IPS-18a (cell line): ENCODE measurements around the gene FIBCD1.

ENCODE experiments used
- H3K27ac ChIP-seq: one replicate; pipeline ENCODE4 v1.5.1; 2013; ENCODE audit warnings: low read length
- H3K27me3 ChIP-seq: one replicate; pipeline ENCODE4 v1.6.1; 2013; ENCODE audit warnings: mild to moderate bottlenecking, low read length; ENCODE audit not compliant: control insufficient read depth, insufficient read depth
- H3K36me3 ChIP-seq: one replicate; pipeline ENCODE4 v1.6.1; 2013; ENCODE audit warnings: low read depth, low read length; ENCODE audit not compliant: control insufficient read depth
- H3K4me1 ChIP-seq: one replicate; pipeline ENCODE4 v1.6.1; 2013; ENCODE audit warnings: low read depth, low read length; ENCODE audit not compliant: control insufficient read depth
- H3K4me3 ChIP-seq: one replicate; pipeline ENCODE4 v1.5.1; 2013; ENCODE audit warnings: low read length
- H3K9ac ChIP-seq: one replicate; pipeline ENCODE4 v1.6.1; 2013; ENCODE audit warnings: mild to moderate bottlenecking, low read length, moderate library complexity
- H3K9me3 ChIP-seq: one replicate; pipeline ENCODE4 v1.6.1; 2013; ENCODE audit warnings: low read depth, low read length; ENCODE audit not compliant: control insufficient read depth

FIBCD1 gene

GRCh38 chr9:130948266-130948665 lies 9.2 kb upstream of the FIBCD1 start:
- Histone ChIP-seq H3K27ac (no peak overlapping the region), H3K4me3 (no peak overlapping the region), H3K9me3 (no peaks in the 10 kb centered on the region), H3K36me3 (no peaks in the 10 kb centered on the region), H3K9ac (no peak overlapping the region), H3K27me3 (no peaks in the 10 kb centered on the region), H3K4me1 (no peaks in the 10 kb centered on the region)

- Histone ChIP-seq H3K9me3 (no peaks in the 10 kb centered on the region), H3K27me3 (no peaks in the 10 kb centered on the region), H3K27ac (no peak overlapping the region), H3K4me3 (no peak overlapping the region), H3K9ac (no peak overlapping the region), H3K36me3 (no peaks in the 10 kb centered on the region), H3K4me1 (no peaks in the 10 kb centered on the region)
Measured at GRCh38 chr9:130947618-130948140, 8.6 kb upstream of the FIBCD1 start.

GRCh38 chr9:130946766-130947617 lies 7.9 kb upstream of the FIBCD1 start:
- Histone ChIP-seq H3K36me3 (no peaks in the 10 kb centered on the region), H3K27me3 (peaks cover 4% of the 10 kb centered on the region), H3K9ac (no peak overlapping the region), H3K27ac (no peak overlapping the region), H3K4me1 (no peaks in the 10 kb centered on the region), H3K4me3 (no peak overlapping the region), H3K9me3 (no peaks in the 10 kb centered on the region)

GRCh38 chr9:130945173-130945572 lies 6.1 kb upstream of the FIBCD1 start:
- Histone ChIP-seq H3K9ac (no peak overlapping the region), H3K9me3 (no peaks in the 10 kb centered on the region), H3K4me1 (no peaks in the 10 kb centered on the region), H3K36me3 (no peaks in the 10 kb centered on the region), H3K27ac (no peak overlapping the region), H3K27me3 (peaks cover 22% of the 10 kb centered on the region), H3K4me3 (no peak overlapping the region)

DNA sequence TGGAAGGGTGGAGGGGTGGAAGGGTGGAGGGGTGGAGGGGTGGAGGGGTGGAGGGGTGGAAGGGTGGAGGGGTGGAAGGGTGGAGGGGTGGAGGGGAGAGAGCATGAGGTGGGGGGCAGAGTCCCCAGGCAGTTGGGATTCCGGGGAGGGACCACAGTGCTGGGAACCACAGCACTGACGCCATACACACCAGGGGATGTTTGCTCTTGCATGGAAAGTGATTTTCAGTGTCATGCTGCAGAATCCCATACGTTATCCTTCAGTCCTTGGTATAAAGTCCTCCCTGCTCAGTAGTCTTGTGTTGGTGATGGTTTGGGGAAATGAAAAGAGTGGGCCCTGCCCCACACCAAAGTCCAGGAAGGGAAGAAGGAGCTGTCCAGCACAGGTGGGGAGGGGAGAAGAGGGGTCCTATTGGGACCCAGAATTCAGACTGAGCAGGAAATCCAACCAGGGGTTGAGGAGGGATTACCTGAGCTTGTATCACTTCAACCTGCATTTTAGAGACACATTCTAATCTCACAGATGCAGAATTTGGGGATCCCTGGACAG lies 5.5 kb upstream of the FIBCD1 start:
- peaks cover 27% of the 10 kb centered on the region for H3K27me3 ChIP-seq
- no peaks in the 10 kb centered on the region for H3K36me3 ChIP-seq
- H3K4me1 ChIP-seq, result no peaks in the 10 kb centered on the region
- H3K9me3 ChIP-seq, result no peaks in the 10 kb centered on the region
- H3K27ac ChIP-seq, result no peak overlapping the region
- H3K4me3 ChIP-seq, result no peak overlapping the region
- H3K9ac ChIP-seq, result no peak overlapping the region

DNA sequence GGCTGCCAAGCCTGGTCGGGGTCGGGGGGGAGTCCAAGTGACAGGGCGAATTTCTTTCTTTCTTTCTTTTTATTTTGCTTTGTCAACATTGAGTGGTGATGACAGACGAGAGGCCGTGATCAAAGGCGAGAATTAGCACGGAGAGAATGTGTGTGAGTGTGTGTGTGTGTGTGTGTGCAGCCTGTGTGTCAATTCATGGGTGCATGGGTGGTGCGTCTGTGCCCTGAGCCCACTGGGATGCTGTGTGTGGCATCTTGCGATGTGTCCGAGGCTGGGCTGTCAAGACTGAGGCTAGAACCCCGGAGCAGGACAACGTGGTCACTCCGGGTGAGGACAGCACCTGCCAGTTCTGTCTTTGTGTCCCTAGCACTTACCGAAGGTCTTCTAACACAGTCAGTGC lies 4.7 kb upstream of the FIBCD1 start:
- Histone ChIP-seq H3K27me3 (peaks cover 36% of the 10 kb centered on the region), H3K27ac (no peak overlapping the region), H3K9ac (no peak overlapping the region), H3K36me3 (no peaks in the 10 kb centered on the region), H3K9me3 (no peaks in the 10 kb centered on the region), H3K4me3 (no peak overlapping the region), H3K4me1 (no peaks in the 10 kb centered on the region)

- H3K9ac ChIP-seq, result no peak overlapping the region
- H3K4me1 ChIP-seq, result no peaks in the 10 kb centered on the region
- H3K27ac ChIP-seq, result no peak overlapping the region
- H3K9me3 ChIP-seq, result no peaks in the 10 kb centered on the region
- H3K27me3 ChIP-seq, result peaks cover 39% of the 10 kb centered on the region
- H3K4me3 ChIP-seq, result no peak overlapping the region
- no peaks in the 10 kb centered on the region for H3K36me3 ChIP-seq
Measured at GRCh38 chr9:130943221-130943620, 4.2 kb upstream of the FIBCD1 start.

GRCh38 chr9:130942679-130943078 lies 3.6 kb upstream of the FIBCD1 start:
- Histone ChIP-seq H3K36me3 (no peaks in the 10 kb centered on the region), H3K4me1 (no peaks in the 10 kb centered on the region), H3K9ac (no peak overlapping the region), H3K4me3 (no peak overlapping the region), H3K27me3 (peaks cover 45% of the 10 kb centered on the region), H3K9me3 (no peaks in the 10 kb centered on the region), H3K27ac (no peak overlapping the region)

DNA sequence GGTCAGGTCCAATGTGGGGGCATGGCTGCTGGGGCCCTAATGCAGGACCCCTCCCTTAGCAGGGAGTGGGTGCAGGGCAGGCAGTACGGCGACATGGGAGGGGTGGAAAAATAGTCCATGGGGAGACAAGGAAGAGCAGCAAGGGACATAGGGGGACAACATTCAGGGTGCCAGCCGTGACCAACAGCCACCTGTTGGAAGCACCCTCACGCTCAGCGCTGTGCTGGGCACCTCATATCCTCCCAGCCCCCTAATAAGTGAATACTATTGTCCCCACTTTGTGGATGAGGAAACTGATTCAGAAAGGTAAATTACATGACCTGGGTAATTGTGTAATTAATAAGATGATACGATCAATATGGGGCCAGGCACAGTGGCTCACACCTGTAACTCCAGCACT lies 3.0 kb upstream of the FIBCD1 start:
- Histone ChIP-seq H3K4me1 (peaks cover 1% of the 10 kb centered on the region), H3K9me3 (no peaks in the 10 kb centered on the region), H3K36me3 (no peaks in the 10 kb centered on the region), H3K27ac (no peak overlapping the region), H3K9ac (no peak overlapping the region), H3K27me3 (peaks cover 51% of the 10 kb centered on the region), H3K4me3 (no peak overlapping the region)

- H3K27me3 ChIP-seq, result peaks cover 52% of the 10 kb centered on the region
- peaks cover 12% of the 10 kb centered on the region for H3K4me1 ChIP-seq
- H3K36me3 ChIP-seq, result no peaks in the 10 kb centered on the region
- H3K27ac ChIP-seq, result no peak overlapping the region
- H3K9ac ChIP-seq, result no peak overlapping the region
- H3K9me3 ChIP-seq, result no peaks in the 10 kb centered on the region
- no peak overlapping the region for H3K4me3 ChIP-seq
Measured at GRCh38 chr9:130940693-130941576, 1.9 kb upstream of the FIBCD1 start.

DNA sequence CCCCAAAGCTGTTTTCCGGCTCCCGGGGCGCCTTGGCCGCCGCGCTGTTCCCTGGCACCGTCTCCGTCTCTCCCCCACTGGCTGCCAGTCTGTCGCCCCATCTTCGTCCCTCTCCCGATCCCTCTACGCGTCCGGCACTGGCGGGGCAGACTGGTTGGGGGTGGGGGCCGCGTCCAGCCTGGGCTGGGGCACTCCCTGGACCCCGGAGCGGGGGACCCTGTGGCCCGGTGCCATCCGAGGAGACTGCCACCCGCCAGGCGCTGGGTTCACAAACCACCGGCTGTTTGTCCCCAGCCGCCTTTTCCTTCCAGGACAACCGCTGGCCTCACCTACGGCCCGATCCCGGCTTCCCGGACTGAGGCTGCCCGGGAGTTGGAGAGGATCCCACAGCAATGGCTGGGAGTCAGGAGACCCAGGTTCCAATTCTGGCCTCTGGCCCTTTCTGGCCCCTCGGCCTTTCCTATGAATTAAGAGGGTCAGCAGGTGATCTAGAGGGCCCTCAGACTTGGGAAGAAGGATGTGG lies 1.0 kb upstream of the FIBCD1 start:
- no peaks in the 10 kb centered on the region for H3K9me3 ChIP-seq
- H3K4me3 ChIP-seq, result peak overlapping the region; percentile 72
- H3K27me3 ChIP-seq, result peaks cover 52% of the 10 kb centered on the region
- no peaks in the 10 kb centered on the region for H3K36me3 ChIP-seq
- no peak overlapping the region for H3K9ac ChIP-seq
- peaks cover 14% of the 10 kb centered on the region for H3K4me1 ChIP-seq
- H3K27ac ChIP-seq, result no peak overlapping the region
